SU-DHL-6 (cell line): Measurements from ENCODE around the gene MORC1.

Experiments used
- H2AFZ ChIP-seq: fragments of 200-600 bp; sonication (generic); 2 replicates; pipeline ENCODE4 v1.6.1; 2014; ENCODE audit warnings: low read depth, mild to moderate bottlenecking, moderate library complexity, mixed read lengths, antibody characterized with exemption, low read length; ENCODE audit not compliant: severe bottlenecking
- H3F3A ChIP-seq: fragments of 200-600 bp; shearing (Covaris generic); 2 replicates; pipeline ENCODE4 v1.6.0; 2016; ENCODE audit warnings: antibody characterized with exemption, mild to moderate bottlenecking; ENCODE audit not compliant: insufficient read depth
- H3K27ac ChIP-seq: fragments of 200-600 bp; sonication (generic); 2 replicates; pipeline ENCODE4 v1.5.1; 2016; ENCODE audit warnings: low read depth, mild to moderate bottlenecking, low read length, moderate library complexity, mixed read lengths
- H3K27me3 ChIP-seq: fragments of 200-600 bp; sonication (generic), shearing (Covaris generic); 2 replicates; pipeline ENCODE4 v1.6.0; 2014; ENCODE audit warnings: mild to moderate bottlenecking, low read length
- H3K36me3 ChIP-seq: fragments of 200-600 bp; sonication (generic); 2 replicates; pipeline ENCODE4 v1.6.1; 2014; ENCODE audit warnings: mild to moderate bottlenecking, low read length, mixed read lengths
- H3K4me2 ChIP-seq: fragments of 300-600, 200-600 bp; shearing (Covaris generic), sonication (generic); 2 replicates; pipeline ENCODE4 v1.6.0; 2014; ENCODE audit warnings: low read length, low read depth, mild to moderate bottlenecking; ENCODE audit not compliant: poor library complexity, severe bottlenecking
- H3K4me3 ChIP-seq: fragments of 200-600 bp; sonication (generic); 2 replicates; pipeline ENCODE4 v1.5.1; 2014; ENCODE audit warnings: antibody characterized with exemption, low read length, mild to moderate bottlenecking, mixed read lengths; ENCODE audit not compliant: insufficient read depth, poor library complexity, severe bottlenecking
- H3K79me2 ChIP-seq: fragments of 200-600 bp; sonication (generic); 2 replicates; pipeline ENCODE4 v1.6.1; 2014; ENCODE audit warnings: mild to moderate bottlenecking, low read length, moderate library complexity; ENCODE audit not compliant: insufficient read depth
- H3K9ac ChIP-seq: fragments of 200-600 bp; sonication (generic); 2 replicates; pipeline ENCODE4 v1.7.0; 2014; ENCODE audit warnings: mild to moderate bottlenecking, low read length
- H3K9me2 ChIP-seq: fragments of 200-600 bp; sonication (generic); replicated peaks from 2 replicates; pipeline ENCODE4 v1.6.1; 2014; ENCODE audit warnings: low read length; ENCODE audit not compliant: insufficient read depth
- H3K9me3 ChIP-seq: fragments of 200-600 bp; sonication (generic); 2 replicates; pipeline ENCODE4 v1.6.1; 2014; ENCODE audit warnings: low read length, mixed read lengths; ENCODE audit not compliant: insufficient read depth
- H4K20me1 ChIP-seq: fragments of 200-600 bp; sonication (generic); 2 replicates; pipeline ENCODE4 v1.6.1; 2014; ENCODE audit warnings: low read depth, mild to moderate bottlenecking, antibody characterized with exemption, low read length, moderate library complexity, mixed read lengths
- EZH2phosphoT487 ChIP-seq: fragments of 200-600 bp; sonication (generic), shearing (Covaris generic); conservative IDR thresholded peaks from 2 replicates; pipeline ENCODE4 v1.6.1; 2018; ENCODE audit warnings: mild to moderate bottlenecking, antibody characterized with exemption, low read length, moderate library complexity, mixed read lengths
- TF ChIP-seq, protein P1 (sequence below): fragments of 200-600 bp; sonication (generic); IDR thresholded peaks from one replicate; pipeline ENCODE4 v1.5.1; 2017; ENCODE audit warnings: antibody characterized with exemption, mild to moderate bottlenecking, low read length, moderate library complexity; ENCODE audit not compliant: insufficient read depth, poor library complexity, severe bottlenecking

Gene MORC1

GRCh38 chr3:109045271-109046040 lies 72.5 kb downstream of the MORC1 start:
- Histone ChIP-seq H3K36me3 (no peaks in the 10 kb centered on the region), H3K9me3 (no peaks in the 10 kb centered on the region), H3K4me3 (no peak overlapping the region), H3K79me2 (no peaks in the 10 kb centered on the region), H3K27me3 (no peaks in the 10 kb centered on the region), H3K9ac (no peak overlapping the region), H3F3A (no peaks in the 10 kb centered on the region), H3K27ac (no peak overlapping the region), H4K20me1 (no peaks in the 10 kb centered on the region), H3K4me2 (no peak overlapping the region), H3K9me2 (no peaks in the 10 kb centered on the region), H2AFZ (no peak overlapping the region)
- no peak for TF ChIP-seq EZH2phosphoT487
- TF ChIP-seq, protein P1, sequence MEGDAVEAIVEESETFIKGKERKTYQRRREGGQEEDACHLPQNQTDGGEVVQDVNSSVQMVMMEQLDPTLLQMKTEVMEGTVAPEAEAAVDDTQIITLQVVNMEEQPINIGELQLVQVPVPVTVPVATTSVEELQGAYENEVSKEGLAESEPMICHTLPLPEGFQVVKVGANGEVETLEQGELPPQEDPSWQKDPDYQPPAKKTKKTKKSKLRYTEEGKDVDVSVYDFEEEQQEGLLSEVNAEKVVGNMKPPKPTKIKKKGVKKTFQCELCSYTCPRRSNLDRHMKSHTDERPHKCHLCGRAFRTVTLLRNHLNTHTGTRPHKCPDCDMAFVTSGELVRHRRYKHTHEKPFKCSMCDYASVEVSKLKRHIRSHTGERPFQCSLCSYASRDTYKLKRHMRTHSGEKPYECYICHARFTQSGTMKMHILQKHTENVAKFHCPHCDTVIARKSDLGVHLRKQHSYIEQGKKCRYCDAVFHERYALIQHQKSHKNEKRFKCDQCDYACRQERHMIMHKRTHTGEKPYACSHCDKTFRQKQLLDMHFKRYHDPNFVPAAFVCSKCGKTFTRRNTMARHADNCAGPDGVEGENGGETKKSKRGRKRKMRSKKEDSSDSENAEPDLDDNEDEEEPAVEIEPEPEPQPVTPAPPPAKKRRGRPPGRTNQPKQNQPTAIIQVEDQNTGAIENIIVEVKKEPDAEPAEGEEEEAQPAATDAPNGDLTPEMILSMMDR = no peak

DNA sequence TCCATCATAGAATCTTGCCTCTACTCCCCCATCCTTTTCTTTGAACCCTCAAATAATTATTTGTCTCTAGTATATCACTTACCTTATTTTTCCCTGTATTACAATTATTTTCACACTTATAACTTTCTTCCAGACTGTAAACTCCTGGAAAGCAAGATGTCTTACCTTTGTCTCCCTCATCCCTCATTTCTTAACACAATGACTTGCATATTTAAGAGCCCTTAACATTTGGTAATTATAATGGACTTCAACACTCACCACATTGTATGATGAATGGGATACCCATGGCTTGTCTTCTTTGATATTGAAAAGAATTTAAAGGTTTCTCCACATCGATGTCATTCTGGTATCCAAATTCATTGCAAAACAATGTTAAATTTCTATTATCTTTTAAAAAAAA lies 82.9 kb downstream of the MORC1 start:
- H2AFZ ChIP-seq = no peak overlapping the region
- H3K4me2 ChIP-seq = no peak overlapping the region
- H3K27me3 ChIP-seq = no peaks in the 10 kb centered on the region
- H3K36me3 ChIP-seq = no peaks in the 10 kb centered on the region
- H3K4me3 ChIP-seq = no peak overlapping the region
- no peak overlapping the region for H3K27ac ChIP-seq
- no peaks in the 10 kb centered on the region for H3K9me2 ChIP-seq
- H3K9ac ChIP-seq = no peak overlapping the region
- H4K20me1 ChIP-seq = no peaks in the 10 kb centered on the region
- TF ChIP-seq EZH2phosphoT487 = no peak
- no peaks in the 10 kb centered on the region for H3K79me2 ChIP-seq
- H3F3A ChIP-seq = no peaks in the 10 kb centered on the region
- H3K9me3 ChIP-seq = peaks cover 4% of the 10 kb centered on the region; the same call in 1 of the 2 replicates

DNA sequence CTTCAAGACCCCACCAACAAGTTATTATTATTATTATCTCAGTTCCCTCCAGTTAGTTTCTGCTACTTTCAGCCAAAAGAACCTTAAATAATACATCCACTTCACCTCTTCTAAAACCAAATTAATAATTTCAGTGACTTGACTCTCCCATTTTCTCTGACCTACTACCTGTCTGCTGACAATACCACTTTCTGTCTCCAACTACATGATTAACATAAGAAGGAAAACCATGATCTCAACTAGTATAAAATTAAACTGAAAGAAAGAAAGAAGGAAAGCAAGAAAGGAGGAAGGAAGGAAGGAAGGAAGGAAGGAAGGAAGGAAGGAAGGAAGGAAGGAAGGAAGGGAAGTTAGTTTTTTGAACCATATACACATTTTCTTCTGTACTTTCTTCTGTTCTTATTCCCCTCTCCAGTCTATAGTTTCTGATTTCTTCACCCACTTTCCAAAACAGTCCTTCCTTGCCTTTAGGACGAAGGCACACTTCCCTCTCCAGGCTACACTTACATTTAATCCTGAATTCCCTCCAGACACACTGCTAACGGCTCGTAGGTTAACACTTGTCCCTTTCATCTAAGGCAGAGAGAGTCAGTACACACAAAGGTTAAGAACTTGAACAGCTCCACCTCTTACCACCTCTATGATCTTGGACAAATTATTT lies 84.8 kb downstream of the MORC1 start:
- no peaks in the 10 kb centered on the region for H3K27me3 ChIP-seq
- no peaks in the 10 kb centered on the region for H3K36me3 ChIP-seq
- H3K9me3 ChIP-seq = no peaks in the 10 kb centered on the region
- no peaks in the 10 kb centered on the region for H3K79me2 ChIP-seq
- TF ChIP-seq EZH2phosphoT487 = no peak
- TF ChIP-seq, protein P1 = no peak
- no peak overlapping the region for H3K9ac ChIP-seq
- no peaks in the 10 kb centered on the region for H4K20me1 ChIP-seq
- no peaks in the 10 kb centered on the region for H3K9me2 ChIP-seq
- H3K27ac ChIP-seq = no peak overlapping the region
- no peaks in the 10 kb centered on the region for H3F3A ChIP-seq
- no peak overlapping the region for H2AFZ ChIP-seq
- no peak overlapping the region for H3K4me3 ChIP-seq
- H3K4me2 ChIP-seq = no peak overlapping the region

- no peak for TF ChIP-seq EZH2phosphoT487
- TF ChIP-seq, protein P1 = no peak
- no peaks in the 10 kb centered on the region for H3K36me3 ChIP-seq
- H3K9me3 ChIP-seq = no peaks in the 10 kb centered on the region
- no peaks in the 10 kb centered on the region for H3K79me2 ChIP-seq
- no peak overlapping the region for H3K27ac ChIP-seq
- no peak overlapping the region for H3K4me3 ChIP-seq
- no peak overlapping the region for H3K4me2 ChIP-seq
- no peaks in the 10 kb centered on the region for H3F3A ChIP-seq
- no peaks in the 10 kb centered on the region for H4K20me1 ChIP-seq
- no peak overlapping the region for H2AFZ ChIP-seq
- H3K27me3 ChIP-seq = 0 out of 2 replicates have a peak, but pooled peaks cover 2% of the 10 kb centered on the region
- H3K9ac ChIP-seq = no peak overlapping the region
- no peaks in the 10 kb centered on the region for H3K9me2 ChIP-seq
Measured at GRCh38 chr3:109028753-109029152, 89.2 kb downstream of the MORC1 start.
